RWPE1 (cell line): Measurements from ENCODE around the gene KMT2B.

Experiments used
- CTCF ChIA-PET: fragments of 350-600 bp; sonication (Branson Sonifier 250); formaldehyde crosslinking; extraction: SDS; loops from one replicate; lab custom pipeline; 2021; lab: Yijun Ruan, JAX
- POLR2A ChIA-PET: fragments of 400-600 bp; formaldehyde crosslinking; extraction: SDS; loops from one replicate; lab custom pipeline; 2020; ENCODE audit warnings: antibody characterized with exemption; ENCODE audit not compliant: low non-redundant PET; lab: Yijun Ruan, JAX
- DNase-seq: peaks from one replicate; pipeline ENCODE4 v3.0.0; 2012; ENCODE audit warnings: low spot score
- H3K27ac ChIP-seq: fragments of 450-650 bp; 2 replicates; pipeline ENCODE4 v1.5.1; 2017
- TF ChIP-seq, protein P1 (sequence below): fragments of 450-650 bp; conservative IDR thresholded peaks from 2 replicates; pipeline ENCODE4 v1.5.1; 2017; ENCODE audit warnings: low read depth, mild to moderate bottlenecking

KMT2B gene

DNA sequence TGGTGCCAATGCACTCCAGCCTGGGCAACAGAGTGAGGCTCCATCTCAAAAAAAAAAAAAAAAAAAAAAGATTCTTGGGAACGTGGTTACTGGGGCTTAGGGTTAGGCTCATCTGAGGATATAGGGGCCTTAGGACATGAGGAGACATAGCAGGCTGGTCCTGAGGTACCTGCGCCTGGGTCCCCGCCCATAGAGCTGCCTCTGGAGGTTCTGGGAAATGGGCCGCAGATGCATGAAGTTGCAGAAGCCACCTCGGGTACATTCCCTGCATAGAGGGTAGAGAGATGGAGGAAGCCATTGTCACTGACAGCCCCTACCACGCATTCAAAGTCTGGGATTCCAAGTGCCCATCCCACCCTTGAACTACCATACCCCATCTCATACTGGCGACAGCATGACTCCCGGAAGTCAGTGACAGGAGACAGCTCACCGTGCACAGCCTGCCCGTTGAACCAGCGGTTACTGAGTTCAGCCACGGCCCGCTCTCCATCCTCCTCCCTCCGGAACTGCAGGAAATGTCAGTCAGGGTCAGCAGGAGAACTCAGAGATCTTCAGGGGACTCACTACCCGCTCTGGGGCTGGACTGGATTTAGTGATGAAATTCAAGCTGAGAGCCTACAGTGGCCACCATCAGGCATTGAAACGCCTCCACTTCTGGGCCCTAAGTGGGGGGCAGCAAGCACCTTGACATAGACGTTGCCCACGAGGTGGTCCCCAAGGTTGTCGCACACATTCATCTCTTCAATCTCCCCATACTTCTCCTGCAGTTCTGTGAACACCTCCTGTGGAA is 26.0 kb downstream of the KMT2B start:
- TF ChIP-seq, protein P1, sequence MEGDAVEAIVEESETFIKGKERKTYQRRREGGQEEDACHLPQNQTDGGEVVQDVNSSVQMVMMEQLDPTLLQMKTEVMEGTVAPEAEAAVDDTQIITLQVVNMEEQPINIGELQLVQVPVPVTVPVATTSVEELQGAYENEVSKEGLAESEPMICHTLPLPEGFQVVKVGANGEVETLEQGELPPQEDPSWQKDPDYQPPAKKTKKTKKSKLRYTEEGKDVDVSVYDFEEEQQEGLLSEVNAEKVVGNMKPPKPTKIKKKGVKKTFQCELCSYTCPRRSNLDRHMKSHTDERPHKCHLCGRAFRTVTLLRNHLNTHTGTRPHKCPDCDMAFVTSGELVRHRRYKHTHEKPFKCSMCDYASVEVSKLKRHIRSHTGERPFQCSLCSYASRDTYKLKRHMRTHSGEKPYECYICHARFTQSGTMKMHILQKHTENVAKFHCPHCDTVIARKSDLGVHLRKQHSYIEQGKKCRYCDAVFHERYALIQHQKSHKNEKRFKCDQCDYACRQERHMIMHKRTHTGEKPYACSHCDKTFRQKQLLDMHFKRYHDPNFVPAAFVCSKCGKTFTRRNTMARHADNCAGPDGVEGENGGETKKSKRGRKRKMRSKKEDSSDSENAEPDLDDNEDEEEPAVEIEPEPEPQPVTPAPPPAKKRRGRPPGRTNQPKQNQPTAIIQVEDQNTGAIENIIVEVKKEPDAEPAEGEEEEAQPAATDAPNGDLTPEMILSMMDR = no peak
- DNase-seq = no peak
- peak overlapping the region; percentile 98 for H3K27ac ChIP-seq
- CTCF ChIA-PET = interaction anchor here (0.6 kb wide), 1 partner anchor 49 kb away, joined by 3 read pairs; no protein-coding TSS in a partner anchor
- POLR2A ChIA-PET = interaction anchor here (0.6 kb wide), 1 partner anchor 12 kb away, joined by 6 read pairs; no protein-coding TSS in a partner anchor

DNA sequence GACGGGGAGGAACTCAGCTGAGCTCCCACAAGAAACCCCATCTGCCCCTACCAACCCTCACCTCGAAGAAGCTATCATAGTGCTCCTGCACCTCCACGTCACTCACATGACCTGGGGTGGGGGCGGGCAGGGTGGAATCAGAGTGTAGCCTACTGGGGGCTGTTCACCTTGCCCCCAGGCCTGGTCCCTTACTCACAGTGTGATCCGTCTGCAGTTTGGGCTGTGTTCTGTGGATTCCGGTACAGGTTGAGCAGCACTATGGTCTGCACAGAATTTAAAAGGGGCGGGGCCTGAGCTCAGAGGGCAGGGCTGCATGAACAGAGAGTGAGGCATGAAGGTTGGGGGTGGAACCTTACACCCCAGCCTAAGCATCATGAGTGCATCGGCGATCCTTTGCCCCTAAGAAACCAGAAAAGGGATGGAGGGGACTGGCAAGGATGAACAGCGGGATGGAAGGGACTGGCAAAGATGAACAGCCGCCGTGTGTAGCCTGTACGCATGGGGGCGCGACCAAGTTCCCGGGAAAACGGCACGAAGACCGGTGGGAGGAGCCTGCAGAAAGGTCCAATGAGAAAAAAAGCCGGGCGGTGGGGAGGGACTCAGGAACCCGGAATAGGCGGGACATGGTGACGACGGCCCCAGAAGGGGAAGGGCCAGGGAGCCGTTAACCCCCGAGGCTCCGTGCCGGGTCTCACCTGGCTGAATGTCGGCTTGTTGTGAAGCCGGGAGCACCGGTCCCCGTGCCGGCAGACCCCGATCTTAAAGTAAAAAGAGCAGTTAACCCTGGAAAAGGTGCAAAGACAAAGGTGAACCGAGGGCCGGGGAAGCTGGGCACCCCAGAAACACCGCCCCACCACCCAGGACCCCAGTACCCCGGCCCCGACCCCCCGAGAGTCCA is 26.9 kb downstream of the KMT2B start:
- ChIA-PET POLR2A (interaction anchor here (0.6 kb wide), 3 partner anchors 12 to 128 kb away, joined by 4 to 6 read pairs (median 4); partner anchors contain the start of gene UPK1A), CTCF (interaction anchor here (0.6 kb wide), 1 partner anchor 50 kb away, joined by 3 read pairs; no protein-coding TSS in a partner anchor)
- DNase-seq = peak; percentile 92
- TF ChIP-seq, protein P1 = peak; percentile 33
- peak overlapping the region; percentile 98 for H3K27ac ChIP-seq

DNA sequence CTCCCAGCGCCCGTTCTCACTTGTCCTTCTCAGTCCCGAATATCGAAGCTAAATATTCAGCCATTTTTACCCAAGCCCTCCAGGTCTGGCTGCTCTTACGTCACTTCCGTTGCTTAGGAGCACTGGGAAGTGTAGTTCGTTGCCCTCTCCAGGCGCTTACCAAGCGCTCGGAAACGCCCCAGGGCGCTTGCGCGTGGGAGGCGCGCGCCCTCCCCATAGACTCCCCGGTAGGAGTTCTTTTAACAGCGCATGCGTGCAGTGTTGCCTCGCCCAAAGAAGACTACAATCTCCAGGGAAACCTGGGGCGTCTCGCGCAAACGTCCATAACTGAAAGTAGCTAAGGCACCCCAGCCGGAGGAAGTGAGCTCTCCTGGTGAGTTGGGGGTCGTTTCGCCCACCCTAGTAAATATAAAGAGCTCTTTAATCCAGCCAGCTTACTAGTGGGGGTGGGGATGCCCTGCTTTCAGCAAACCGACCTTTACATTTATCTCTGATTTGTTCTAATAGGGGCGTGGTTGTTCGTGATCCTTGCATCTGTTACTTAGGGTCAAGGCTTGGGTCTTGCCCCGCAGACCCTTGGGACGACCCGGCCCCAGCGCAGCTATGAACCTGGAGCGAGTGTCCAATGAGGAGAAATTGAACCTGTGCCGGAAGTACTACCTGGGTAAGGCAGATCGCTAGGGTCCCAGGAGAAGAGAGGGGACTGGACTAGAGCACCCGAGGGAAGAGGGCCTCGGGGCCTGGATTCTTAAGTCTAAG is 27.7 kb downstream of the KMT2B start, which contains the start of the genes PSENEN and U2AF1L4:
Gene PSENEN (plus strand): TSS at position 324 of the 759 bp plus-strand sequence. CDS start 280 bp downstream, at position 604.
Gene U2AF1L4 (minus strand): TSS at position 91 of the 759 bp plus-strand sequence. CDS start 27 bp downstream, at position 64.
- TF ChIP-seq, protein P1 = no peak
- DNase-seq = peak; percentile 97
- H3K27ac ChIP-seq = peak within 1 kb of the TSS; percentile 98
- ChIA-PET POLR2A (interaction anchor here (0.6 kb wide), 2 partner anchors 79 to 127 kb away, joined by 4 read pairs; partner anchors contain the start of gene UPK1A), CTCF (interaction anchor here (0.7 kb wide), 1 partner anchor 235 kb away, joined by 3 read pairs; no protein-coding TSS in a partner anchor)

DNA sequence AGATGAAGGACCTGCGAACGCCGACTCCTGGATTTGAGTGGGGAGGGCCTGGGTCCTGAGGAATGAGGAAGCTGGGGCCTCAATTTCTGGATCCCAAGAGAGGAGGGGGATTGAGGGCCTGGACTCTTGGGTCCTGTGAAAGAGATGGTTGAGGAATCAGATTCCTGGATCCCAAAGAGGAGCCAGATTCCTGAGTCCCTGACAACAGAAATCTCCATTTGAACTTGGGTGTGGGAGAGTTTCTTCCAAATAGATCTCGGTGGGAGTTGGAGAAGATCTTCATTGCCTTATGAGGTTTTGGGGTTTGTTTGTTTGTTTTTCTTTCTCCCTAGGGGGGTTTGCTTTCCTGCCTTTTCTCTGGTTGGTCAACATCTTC is 28.3 kb downstream of the KMT2B start:
- ChIA-PET CTCF (no interaction called here), POLR2A (interaction anchor here (0.5 kb wide), 1 partner anchor 80 kb away, joined by 3 read pairs; no protein-coding TSS in a partner anchor)
- H3K27ac ChIP-seq = peak overlapping the region; percentile 98
- TF ChIP-seq, protein P1 = no peak
- no peak for DNase-seq

DNA sequence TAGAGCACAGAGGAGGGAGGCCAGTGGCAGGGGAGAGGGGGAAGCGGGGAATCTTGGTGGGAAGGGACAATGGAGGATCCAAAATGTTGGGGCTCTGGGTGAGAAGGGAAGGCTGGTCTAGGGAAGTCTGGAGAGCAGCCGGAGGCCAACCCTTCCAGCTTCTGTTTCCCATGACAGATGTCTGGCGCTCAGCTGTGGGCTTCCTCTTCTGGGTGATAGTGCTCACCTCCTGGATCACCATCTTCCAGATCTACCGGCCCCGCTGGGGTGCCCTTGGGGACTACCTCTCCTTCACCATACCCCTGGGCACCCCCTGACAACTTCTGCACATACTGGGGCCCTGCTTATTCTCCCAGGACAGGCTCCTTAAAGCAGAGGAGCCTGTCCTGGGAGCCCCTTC is 28.7 kb downstream of the KMT2B start:
- ChIA-PET POLR2A (interaction anchor here (0.5 kb wide), 1 partner anchor 81 kb away, joined by 3 read pairs; no protein-coding TSS in a partner anchor), CTCF (no interaction called here)
- TF ChIP-seq, protein P1 = no peak
- peak overlapping the region; percentile 98 for H3K27ac ChIP-seq
- DNase-seq = no peak
